Putamen (tissue), 1 donor: Measurements from ENCODE around the gene IGFL3.
A peak's percentile ranks its signal among the peaks of the same experiment; 100 is the strongest.
"Not testable (repeated sequence)": the region's sequence is repeated elsewhere in the genome, so short reads cannot be mapped to it uniquely, and the experiment has no call there.

Source experiments
- DNase-seq: peaks from one replicate; pipeline ENCODE4 v3.0.0-alpha.2; 2016; ENCODE audit warnings: low spot score

Gene IGFL3

DNA sequence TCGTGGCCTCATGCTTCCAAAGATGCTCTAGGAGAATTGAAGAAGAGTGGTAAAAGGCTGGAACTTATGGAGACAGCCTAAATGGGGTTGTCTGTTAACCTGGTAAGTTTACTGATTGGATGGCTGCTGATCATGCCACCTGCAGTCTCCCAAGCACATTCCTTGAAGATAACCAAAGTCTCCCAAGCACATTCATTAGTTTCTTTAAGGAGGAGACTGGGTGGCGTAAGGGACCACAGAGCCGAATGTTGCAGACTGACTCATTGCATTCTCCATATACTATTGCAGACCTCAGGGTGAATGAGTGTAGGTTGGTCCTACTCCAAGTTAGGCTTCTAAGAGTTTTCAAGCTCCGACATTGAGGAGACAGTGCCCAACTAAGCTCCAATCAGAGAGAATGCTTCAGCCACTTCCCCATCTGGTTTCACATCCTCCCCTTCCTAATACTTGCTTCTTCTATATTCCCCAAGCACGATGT, at the start of gene IGFL3:
Gene IGFL3, minus strand, starts transcription at position 51 of the 478 bp plus-strand sequence. Its CDS starts 39 bp downstream, at position 12.
- no peak for DNase-seq

DNA sequence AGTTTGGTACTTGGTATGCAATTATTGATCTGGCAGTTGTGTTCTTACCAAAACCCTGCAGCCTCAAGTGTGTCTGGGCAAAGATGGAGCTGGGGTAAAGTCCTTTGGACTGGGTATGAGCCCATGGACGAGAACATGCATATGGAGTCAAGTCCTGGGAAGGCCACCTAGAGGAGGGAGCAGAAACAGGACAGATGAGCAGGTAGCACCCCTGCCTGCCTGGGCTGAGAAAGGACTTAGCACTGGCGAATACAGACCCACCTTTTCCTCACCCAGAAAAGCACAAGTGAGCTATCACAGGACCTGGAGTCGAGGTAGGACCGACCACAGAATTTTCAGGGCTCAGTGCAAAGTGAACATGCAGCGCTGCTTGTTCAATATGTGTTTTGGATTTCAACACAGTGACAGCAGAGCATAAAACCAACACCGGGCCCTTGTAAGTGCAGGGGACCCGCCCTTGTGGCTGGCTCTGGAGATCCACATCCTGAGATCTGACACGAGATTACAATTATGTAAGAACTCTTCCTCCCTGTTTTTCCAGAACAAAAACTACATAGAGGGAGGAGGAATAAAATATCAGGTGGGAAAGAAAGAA, 49.5 kb upstream of the IGFL3 start:
- no peak for DNase-seq

DNA sequence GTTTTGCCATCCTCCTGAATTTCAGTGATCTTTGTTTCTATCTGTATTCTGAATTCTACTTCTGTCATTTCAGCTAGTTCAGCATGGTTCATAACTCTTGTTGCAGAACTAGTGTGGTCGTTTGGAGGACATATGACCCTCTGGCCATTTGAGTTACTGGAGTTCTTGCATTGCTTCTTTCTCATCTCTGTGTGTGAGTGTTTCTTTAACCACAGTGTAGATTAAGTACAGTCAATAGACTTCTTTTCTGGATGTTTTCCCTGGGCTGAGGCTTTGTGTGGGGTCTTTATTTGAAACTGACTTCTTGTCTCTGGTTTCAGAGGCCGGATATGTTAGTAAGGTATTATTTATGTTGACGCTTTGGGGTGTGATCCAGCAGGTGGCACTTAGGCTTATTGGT, 38.2 kb upstream of the IGFL3 start:
- DNase-seq = no peak

DNA sequence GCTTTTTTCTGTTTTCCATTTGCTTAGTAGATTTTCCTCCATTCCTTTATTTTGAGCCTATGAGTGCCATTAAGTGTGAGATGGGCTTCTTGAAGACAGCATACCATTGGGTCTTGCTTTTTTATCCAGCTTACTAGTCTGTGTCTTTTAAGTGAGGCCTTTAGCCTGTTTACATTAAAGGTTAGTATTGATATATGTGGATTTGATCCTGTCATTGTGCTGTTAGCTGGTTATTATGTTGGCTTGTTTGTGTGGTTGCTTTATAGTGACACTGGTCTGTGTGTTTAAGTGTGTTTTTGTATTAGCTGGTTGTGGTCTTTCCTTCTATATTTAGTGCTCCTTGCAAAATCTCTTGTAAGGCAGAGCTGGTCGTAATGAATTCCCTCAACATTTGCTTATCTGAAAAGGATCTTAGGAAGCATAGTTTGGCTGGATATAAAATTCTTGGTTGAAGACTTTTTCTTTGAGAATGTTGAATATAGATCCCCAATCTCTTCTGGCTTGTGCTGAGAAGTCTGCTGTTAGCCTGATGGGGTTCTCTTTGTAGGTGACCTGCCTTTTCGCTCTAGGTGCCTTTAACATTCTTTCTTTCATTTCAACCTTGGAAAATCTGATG, 37.3 kb upstream of the IGFL3 start:
- not testable (repeated sequence) for DNase-seq

GRCh38 chr19:46160233-46160775, 35.8 kb upstream of the IGFL3 start:
- no peak for DNase-seq

DNA sequence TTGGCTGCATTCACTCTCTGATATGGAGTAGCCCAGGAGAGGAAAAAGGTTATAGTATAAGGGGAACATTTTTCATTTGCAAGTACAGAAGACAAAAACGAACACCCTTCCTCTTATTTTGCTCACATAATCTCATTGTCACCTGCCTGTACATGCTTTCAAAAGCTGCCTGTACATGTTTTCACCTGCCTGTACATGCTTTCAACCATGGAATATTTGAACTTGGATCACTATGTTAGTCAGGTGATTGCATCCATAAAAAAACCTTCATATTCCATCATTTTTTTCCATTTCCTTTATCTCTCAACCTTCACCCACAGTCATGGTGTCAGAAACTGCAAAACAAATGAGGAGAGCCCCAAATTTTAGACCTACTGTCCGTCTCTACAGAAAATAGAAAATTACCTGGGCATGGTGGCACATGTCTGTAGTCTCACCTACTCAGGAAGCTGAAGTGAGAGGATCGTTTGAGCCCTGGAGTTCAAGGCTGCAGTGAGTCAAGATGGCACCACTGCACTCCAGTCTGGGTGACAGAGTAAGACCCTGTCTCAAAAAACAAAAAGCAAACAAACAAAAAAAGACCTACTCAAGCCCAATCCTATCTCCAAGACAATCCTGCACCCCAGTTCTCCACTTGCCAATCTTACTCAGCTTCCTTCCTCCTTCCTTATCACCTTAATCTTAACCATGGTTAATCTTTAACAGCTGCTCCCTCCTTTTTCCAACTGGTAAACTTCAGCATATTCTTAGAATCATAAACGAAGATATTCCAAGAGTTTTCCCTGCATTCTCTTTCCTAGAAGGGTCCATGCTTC, 35.1 kb upstream of the IGFL3 start:
- DNase-seq = no peak

- no peak for DNase-seq
These were observed 30.7 kb upstream of the IGFL3 start for GRCh38 chr19:46155237-46155636.

DNA sequence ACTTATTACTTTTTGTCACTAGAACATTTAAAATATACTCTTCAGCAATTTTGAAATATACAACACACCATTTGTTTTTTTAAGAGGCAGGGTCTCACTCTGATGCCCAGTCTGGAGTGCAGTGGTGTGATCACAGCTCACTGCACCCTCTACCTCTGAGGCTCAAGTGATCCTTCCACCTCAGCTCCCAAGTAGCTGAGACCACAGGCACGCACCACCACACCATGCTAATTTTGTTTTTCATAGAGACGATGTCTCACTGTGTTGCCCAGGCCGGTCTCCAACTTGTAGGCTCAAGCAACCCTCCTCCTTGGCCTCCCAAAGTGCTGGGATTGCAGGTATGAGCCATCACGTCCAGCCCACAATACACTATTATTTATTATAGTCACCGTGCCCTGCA, 26.1 kb upstream of the IGFL3 start:
- no peak for DNase-seq

DNA sequence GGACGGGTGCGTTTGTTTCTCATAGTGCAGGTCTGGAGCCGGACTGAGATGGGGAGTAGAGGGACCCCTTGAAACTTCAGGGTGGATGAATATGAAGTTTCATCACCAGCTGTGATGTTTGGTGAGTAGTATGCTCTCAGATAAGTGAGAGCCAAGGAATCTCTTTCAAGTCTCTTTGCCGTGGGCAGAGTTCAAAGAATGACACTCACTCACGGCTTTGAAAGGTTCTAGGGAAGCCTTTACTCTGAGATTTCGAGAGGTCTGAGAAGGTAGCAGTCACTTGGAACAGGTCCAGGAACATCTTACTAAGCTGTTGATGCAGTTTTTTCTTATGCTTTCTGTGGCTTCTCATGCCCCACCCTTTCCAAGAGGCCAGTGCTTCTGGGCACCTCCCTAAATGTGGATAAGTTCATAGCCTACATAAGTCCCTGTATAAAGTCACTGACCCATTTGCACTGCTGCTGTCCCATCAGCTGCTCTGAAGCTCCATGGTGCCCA, 23.4 kb upstream of the IGFL3 start, which contains the start of gene IGFL2:
Gene IGFL2, plus strand, starts transcription at position 448 of the 498 bp plus-strand sequence. Its CDS starts 41 bp downstream, at position 489.
- no peak for DNase-seq

GRCh38 chr19:46147166-46147740, 22.8 kb upstream of the IGFL3 start:
- no peak for DNase-seq

- DNase-seq = no peak
These were observed 20.3 kb upstream of the IGFL3 start for GRCh38 chr19:46144756-46145155.

GRCh38 chr19:46142294-46142693, 17.8 kb upstream of the IGFL3 start:
- DNase-seq = no peak

GRCh38 chr19:46141421-46141820, 16.9 kb upstream of the IGFL3 start:
- no peak for DNase-seq

- no peak for DNase-seq
These were observed 13.5 kb upstream of the IGFL3 start for GRCh38 chr19:46137915-46138473.

DNA sequence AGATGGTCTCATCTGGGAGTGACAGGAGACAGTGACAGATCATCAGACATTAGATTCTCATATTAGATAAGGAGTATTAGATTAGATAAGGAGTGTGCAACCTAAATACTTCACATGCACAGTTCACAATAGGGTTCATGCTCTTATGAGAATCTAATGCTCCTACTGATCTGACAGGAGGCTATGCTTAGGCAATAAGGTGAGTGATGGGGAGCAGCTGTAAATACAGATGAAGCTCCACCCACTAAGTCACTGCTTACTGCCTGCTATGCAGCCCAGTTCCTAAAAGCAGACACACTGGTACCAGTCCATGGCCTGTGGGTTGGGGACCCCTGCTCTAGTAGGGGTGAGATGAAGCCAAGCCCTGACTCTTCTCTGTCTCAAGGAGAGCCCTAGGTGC, 10.0 kb upstream of the IGFL3 start:
- DNase-seq = no peak

DNA sequence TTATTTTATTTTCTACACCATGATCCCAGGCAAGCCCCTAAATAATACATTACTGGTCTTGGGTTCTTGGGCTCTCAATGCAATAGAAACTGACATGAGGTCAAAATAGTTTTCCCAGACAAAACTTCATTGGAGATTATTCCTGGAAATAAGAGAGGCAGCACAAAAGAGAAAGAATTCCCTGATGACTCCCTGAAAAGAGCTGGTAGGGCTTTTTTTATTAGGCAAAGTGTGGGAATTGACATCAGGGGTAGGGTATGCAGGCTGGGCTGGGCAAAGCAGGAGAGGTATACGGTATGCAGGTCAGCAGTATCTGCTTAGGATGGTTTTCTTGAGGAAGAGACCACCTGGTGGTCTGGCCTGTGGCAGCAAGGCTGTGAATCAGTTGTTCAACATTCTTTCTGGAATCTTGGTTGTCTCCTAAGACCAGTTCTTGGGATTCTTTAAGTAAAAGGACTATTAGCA, 9.3 kb upstream of the IGFL3 start:
- DNase-seq = no peak

DNA sequence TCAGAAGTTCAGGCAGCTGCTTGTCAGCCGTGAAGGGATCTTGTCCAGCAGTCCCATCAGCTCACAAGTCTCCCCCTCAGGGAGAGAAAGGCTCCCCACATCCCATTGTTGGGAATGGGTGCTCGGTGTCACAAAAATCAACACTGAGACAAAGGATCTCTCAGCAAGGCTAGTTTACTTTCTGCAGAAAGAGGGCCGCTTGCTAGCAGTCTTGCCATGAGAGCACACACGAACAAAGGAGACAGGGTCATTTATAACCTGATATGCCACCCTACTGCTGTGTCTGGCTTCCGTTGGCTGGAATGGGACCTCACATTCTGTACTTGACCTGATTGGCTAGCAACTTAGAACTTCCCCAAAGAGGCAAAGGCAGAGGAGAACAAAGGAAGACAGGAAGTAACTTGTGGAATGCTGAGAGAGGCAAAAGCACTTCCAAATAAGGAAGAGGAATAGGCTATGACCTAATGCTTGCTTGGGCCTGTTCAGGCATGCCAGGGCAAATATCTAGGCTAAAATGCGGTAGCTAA, 8.7 kb upstream of the IGFL3 start:
- DNase-seq = peak; percentile 33

DNA sequence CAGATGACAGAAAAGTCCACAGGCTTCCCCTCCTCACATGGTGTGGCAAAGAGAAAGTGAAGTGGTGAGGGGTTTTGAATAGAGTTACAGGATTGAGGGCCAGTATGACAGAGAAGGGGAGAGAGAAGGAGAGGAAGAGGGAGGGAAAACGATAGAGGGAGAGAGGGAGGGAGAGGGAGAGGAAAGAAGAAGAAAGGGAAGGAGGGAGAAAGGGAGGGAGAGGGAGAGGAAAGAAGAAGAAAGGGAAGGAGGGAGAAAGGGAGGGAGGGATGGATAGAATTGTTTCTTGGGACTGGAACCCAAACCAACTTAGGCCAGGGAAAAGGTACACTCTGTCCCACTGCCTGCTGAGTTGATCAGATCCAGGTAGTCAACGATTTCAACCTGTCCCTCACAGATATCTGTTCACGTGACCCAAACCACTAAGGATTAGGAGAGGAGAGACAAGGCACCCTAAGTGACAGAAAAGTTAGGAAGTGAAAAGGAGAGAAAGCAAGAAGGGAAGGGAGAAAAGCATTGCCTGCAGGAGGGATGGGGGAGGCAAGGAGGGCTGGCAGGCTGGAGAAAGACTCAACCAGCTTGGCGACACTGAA, 8.1 kb upstream of the IGFL3 start:
- no peak for DNase-seq

DNA sequence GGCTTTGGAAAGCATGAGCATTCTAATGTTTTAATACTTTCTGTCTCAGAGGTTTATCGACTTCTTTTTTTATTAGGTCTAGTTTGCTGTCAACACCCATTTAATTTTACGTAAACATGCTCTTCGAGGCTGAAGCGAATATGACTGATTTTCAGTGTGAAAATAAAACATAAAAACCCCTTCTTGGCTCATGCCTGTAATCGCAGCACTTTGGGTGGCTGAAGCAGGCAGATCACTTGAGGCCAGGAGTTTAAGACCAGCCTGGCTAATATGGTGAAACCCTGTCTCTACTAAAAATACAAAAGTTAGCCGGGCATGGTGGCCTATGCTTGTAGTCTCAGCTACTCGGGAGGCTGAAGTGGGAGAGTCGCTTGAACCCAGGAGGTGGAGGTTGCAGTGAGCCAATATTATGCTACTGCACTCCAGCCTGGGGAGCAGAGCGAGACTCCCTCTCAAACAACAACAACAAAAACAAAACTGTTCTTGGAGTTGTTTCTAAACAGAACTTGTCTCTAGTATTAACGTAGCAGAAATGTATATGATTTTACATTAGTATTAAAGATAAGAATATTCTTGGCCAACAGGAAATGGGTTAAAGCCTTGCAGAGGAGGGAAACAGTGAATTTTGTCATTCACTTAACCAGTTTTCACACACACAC, 7.1 kb upstream of the IGFL3 start:
- no peak for DNase-seq

DNA sequence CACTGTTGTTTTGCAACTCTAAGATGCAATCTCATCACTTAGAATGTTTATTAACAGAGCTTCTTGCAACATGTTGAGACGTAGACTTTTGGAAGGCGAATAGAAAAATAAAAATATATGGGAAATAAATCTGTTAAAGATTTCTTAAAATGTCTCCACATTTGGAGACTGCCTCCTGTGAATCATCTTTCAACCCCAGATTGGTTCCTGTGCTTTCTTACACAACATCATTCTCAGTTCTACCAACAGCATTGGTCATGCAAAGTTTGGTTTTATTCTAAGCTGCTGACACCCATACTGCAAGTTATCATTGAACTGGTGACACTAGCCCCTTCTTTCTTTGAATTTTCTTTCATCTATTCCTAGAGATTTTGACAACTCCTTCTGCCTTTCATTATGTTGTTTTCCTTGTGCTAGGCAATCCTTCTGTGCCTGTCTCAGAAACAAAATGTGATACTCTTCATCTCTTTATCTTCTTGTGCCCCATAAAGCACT, 1.6 kb upstream of the IGFL3 start:
- no peak for DNase-seq
